GM12875 (cell line): ENCODE data around the gene HSPA1B.

ENCODE experiments used
- H3K4me3 ChIP-seq: one replicate; pipeline ENCODE4 v1.5.1; 2011; ENCODE audit warnings: low read depth, low read length, control low read depth
- CTCF ChIP-seq: IDR thresholded peaks from 2 replicates; pipeline ENCODE4 v1.5.1; 2011; ENCODE audit warnings: low read depth, mild to moderate bottlenecking, control low read depth, inconsistent platforms, low read length, moderate library complexity, borderline replicate concordance; ENCODE audit not compliant: insufficient read depth

The HSPA1B gene

GRCh38 chr6:31871046-31871659, 43.6 kb downstream of the HSPA1B start:
- no peak for TF ChIP-seq CTCF
- H3K4me3 ChIP-seq, result no peak overlapping the region

GRCh38 chr6:31874084-31874670, 46.6 kb downstream of the HSPA1B start:
- no peak for TF ChIP-seq CTCF
- no peak overlapping the region for H3K4me3 ChIP-seq

- no peak for TF ChIP-seq CTCF
- H3K4me3 ChIP-seq, result no peak overlapping the region
These were observed 47.5 kb downstream of the HSPA1B start for GRCh38 chr6:31874836-31875572.

- no peak overlapping the region for H3K4me3 ChIP-seq
- TF ChIP-seq CTCF, result no peak
These were observed 48.3 kb downstream of the HSPA1B start for GRCh38 chr6:31875877-31876276.

- no peak for TF ChIP-seq CTCF
- H3K4me3 ChIP-seq, result no peak overlapping the region
These were observed 48.8 kb downstream of the HSPA1B start for GRCh38 chr6:31876357-31876756.

GRCh38 chr6:31877125-31877650, 49.6 kb downstream of the HSPA1B start:
- TF ChIP-seq CTCF, result no peak
- H3K4me3 ChIP-seq, result no peak overlapping the region
